OCI-LY3 (cell line): ENCODE data around the gene PTPN11.

ENCODE experiments used
- CTCF ChIP-seq: fragments of 200-600, 300-600 bp; sonication (generic); IDR thresholded peaks from 2 replicates; pipeline ENCODE4 v1.5.1; 2014; ENCODE audit warnings: antibody characterized with exemption, low read length, low read depth
- EZH2phosphoT487 ChIP-seq: fragments of 200-600 bp; shearing (Covaris generic); IDR thresholded peaks from 2 replicates; pipeline ENCODE4 v1.6.1; 2018; ENCODE audit warnings: antibody characterized with exemption, mixed run types, low read depth

- TF ChIP-seq EZH2phosphoT487, result no peak
- TF ChIP-seq CTCF, result no peak
Measured at GRCh38 chr12:112503512-112503911, 84.8 kb downstream of the PTPN11 start.
